Measurements from ENCODE around the gene KIF6.

GRCh38 chr6:39696986-39697788 lies 28.0 kb downstream of the KIF6 start:
- TF ChIP-seq EZH2 (IDR thresholded peaks at IDR 0.05; ENCODE audit: low read length), result no peak
- TF ChIP-seq CTCF (optimal IDR thresholded peaks at IDR 0.05 in 1 of 3, IDR thresholded peaks at IDR 0.05 in 1 of 3, conservative IDR thresholded peaks at IDR 0.05 in 1 of 3; ENCODE audit: extremely low read depth in 1 of 3, insufficient read depth in 2 of 3, low read length in 3 of 3), result no peak
